ENCODE results near the gene DLST. TPM values are rescaled to one million over a fixed set of nuclear protein-coding genes. Genes with fewer than 3 reads are reported as not detected.

Gene DLST
- polyA plus RNA-seq, 2 of the 4 experiments (the other 2 are of a cell fraction): 102 to 129 TPM

DNA sequence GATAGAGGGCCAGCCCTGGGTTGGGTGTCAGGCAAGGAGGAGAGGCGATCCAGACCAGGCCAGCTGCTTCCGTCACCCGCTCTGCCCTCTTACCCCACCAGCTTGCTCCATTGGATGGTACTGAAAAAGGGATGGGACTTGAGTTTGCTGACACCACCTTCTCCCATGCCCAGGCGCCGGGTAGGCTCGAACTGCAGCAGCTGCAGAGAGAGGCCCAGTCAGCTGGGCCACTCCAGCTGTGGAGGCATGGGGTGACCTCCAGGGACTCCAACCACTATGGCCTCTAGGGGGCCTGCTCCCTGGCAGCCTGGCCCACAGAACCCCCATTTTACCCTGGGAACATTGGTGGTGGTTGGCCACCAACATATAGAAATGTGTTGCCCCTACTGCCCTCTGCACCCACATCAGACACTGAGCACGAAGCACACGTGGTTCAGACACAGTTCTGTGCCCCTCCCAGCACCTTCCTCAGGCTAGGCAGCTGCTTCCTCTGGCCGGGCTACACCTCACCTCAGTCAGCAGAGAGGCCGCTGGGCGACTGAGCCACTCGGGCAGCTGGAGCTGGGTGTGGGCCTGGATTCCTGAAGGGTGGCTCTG, 25.3 kb downstream of the DLST start:
- peak in 1 of 2 experiments; percentile 35; a peak in 3 of 6 replicates for ATAC-seq
- TF ChIP-seq NR3C1 (IDR thresholded peaks at IDR 0.05) (no peak), ZFP36 (IDR thresholded peaks at IDR 0.05; ENCODE audit: borderline replicate concordance, partially characterized antibody) (no peak), EP300 (IDR thresholded peaks at IDR 0.05) (no peak), KDM1A (IDR thresholded peaks at IDR 0.05; ENCODE audit: low read depth) (no peak), PHF8 (IDR thresholded peaks at IDR 0.05; ENCODE audit: borderline replicate concordance, low read depth) (no peak), TFCP2L1 (CRISPR knock-in tag; IDR thresholded peaks at IDR 0.05) (no peak)
- TF ChIP-seq, protein P1, sequence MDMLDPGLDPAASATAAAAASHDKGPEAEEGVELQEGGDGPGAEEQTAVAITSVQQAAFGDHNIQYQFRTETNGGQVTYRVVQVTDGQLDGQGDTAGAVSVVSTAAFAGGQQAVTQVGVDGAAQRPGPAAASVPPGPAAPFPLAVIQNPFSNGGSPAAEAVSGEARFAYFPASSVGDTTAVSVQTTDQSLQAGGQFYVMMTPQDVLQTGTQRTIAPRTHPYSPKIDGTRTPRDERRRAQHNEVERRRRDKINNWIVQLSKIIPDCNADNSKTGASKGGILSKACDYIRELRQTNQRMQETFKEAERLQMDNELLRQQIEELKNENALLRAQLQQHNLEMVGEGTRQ (IDR thresholded peaks at IDR 0.05): no peak
- TF ChIP-seq, protein P2, sequence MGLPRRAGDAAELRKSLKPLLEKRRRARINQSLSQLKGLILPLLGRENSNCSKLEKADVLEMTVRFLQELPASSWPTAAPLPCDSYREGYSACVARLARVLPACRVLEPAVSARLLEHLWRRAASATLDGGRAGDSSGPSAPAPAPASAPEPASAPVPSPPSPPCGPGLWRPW (IDR thresholded peaks at IDR 0.05): no peak
- no peaks in the 10 kb centered on the region for H3K9me3 ChIP-seq
- 96% methylated on average over 12 of the region's 12 CpGs for WGBS (ENCODE audit: missing lambda C conversion rate)
- H3K27ac ChIP-seq: no peak overlapping the region
- FAIRE-seq: no peak
- CTCF ChIA-PET: interaction anchor here (0.5 to 12.5 kb wide), 16 partner anchors 9 to 298 kb away, joined by 3 to 226 read pairs (median 12); partner anchors contain the start of genes DLST, LTBP2, PGF and PROX2
- H3K4me2 ChIP-seq: no peak overlapping the region
- peaks cover 9% of the 10 kb centered on the region; the same call in 2 of the 3 replicates for H3K4me1 ChIP-seq
- no peak for DNase-seq (ENCODE audit: low read depth in 1 of 2, low spot score in 1 of 2)
- POLR2A ChIA-PET: no interaction called here
- no peak overlapping the region for H3K4me3 ChIP-seq

DNA sequence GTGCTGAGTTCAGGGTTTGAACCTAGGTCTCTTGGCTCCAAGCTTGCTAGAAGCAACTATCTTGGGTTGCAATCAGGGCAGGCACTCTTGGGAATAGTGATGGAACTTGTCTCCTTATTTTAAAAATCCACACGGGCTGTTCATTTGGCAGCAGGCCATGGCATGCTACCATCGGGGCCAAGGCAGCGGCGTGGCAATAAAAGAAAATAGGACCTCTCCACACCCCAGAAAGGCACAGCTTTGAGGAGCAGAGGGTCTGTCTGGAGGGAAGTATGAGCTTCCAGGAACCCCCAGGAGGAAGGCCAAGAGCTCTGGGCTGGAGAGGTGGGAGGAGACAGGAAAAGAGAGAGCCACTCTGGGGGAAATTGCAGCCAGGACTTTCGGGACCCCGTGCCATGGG, 26.0 kb downstream of the DLST start:
- POLR2A ChIA-PET: no interaction called here
- no peak for FAIRE-seq

DNA sequence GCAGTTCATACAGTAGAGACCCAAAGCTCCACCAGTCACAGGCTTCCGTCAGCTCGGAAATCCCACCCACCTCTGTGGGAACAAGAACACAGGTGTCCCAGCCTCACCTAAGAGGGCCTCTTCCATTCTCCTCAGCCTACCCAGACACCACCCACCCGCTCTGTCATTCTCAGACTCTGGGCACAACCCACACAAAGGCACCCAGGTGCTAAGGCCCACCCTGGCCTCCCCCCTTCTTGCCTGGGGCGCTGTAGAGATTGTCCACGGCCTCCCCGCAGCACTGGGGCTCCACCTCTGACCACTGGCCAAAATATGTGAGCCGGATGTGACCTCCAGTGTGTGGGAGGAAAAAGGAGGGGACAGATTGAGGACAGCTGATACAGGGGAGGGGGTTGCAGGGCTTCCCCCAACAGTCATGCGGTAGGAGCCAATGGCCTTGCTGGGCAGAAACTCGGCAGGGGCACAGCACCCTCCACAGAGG, 27.2 kb downstream of the DLST start:
- POLR2A ChIA-PET: no interaction called here
- no peak overlapping the region for H3K27ac ChIP-seq

More for the DNA sequence above, 26.0 kb downstream of the DLST start:
- ATAC-seq (no peak), DNase-seq (ENCODE audit: low read depth in 1 of 2, low spot score in 1 of 2) (no peak)
- no peak overlapping the region for H3K4me2 ChIP-seq
- no peaks in the 10 kb centered on the region for H3K9me3 ChIP-seq
- H3K27ac ChIP-seq: no peak overlapping the region
- no peak overlapping the region for H3K4me3 ChIP-seq
- CTCF ChIA-PET: interaction anchor here (0.5 to 12.5 kb wide), 10 partner anchors 9 to 182 kb away, joined by 3 to 226 read pairs (median 8); partner anchors contain the start of gene DLST
- H3K4me1 ChIP-seq: peaks cover 9% of the 10 kb centered on the region; the same call in 2 of the 3 replicates
- no peak for TF ChIP-seq RFX5 (IDR thresholded peaks at IDR 0.05)
- TF ChIP-seq NFE2L2 (conservative IDR thresholded peaks at IDR 0.05; ENCODE audit: low read length): no peak
- no peak for TF ChIP-seq ESRRA (IDR thresholded peaks at IDR 0.05; ENCODE audit: borderline replicate concordance, low read length)
- no peak for TF ChIP-seq HOXA7 (CRISPR knock-in tag; IDR thresholded peaks at IDR 0.05)
- no peak for TF ChIP-seq RAD21 (conservative IDR thresholded peaks at IDR 0.05 in 1 of 2, IDR thresholded peaks at IDR 0.05 in 1 of 2)
- TF ChIP-seq CHD2 (IDR thresholded peaks at IDR 0.05; ENCODE audit: low read length, partially characterized antibody): no peak
- no peak for TF ChIP-seq MAFK (IDR thresholded peaks at IDR 0.05; ENCODE audit: partially characterized antibody)
- TF ChIP-seq, protein P3, sequence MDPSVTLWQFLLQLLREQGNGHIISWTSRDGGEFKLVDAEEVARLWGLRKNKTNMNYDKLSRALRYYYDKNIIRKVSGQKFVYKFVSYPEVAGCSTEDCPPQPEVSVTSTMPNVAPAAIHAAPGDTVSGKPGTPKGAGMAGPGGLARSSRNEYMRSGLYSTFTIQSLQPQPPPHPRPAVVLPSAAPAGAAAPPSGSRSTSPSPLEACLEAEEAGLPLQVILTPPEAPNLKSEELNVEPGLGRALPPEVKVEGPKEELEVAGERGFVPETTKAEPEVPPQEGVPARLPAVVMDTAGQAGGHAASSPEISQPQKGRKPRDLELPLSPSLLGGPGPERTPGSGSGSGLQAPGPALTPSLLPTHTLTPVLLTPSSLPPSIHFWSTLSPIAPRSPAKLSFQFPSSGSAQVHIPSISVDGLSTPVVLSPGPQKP (IDR thresholded peaks at IDR 0.05; ENCODE audit: low read depth, low read length): no peak
- TF ChIP-seq RCOR1 (IDR thresholded peaks at IDR 0.05; ENCODE audit: low read depth, low read length): no peak
- no peak for TF ChIP-seq EHF (CRISPR knock-in tag; IDR thresholded peaks at IDR 0.05)
- TF ChIP-seq NR3C1 (IDR thresholded peaks at IDR 0.05): no peak
- 84% methylated on average over 6 of the region's 6 CpGs for WGBS (ENCODE audit: missing lambda C conversion rate)

More for the DNA sequence above, 27.2 kb downstream of the DLST start:
- Histone ChIP-seq H3K4me1 (peaks cover 9% of the 10 kb centered on the region; the same call in 2 of the 3 replicates), H3K4me3 (no peak overlapping the region), H3K9me3 (no peaks in the 10 kb centered on the region), H3K4me2 (no peak overlapping the region)
- no peak for FAIRE-seq
- TF ChIP-seq ESRRA (IDR thresholded peaks at IDR 0.05; ENCODE audit: borderline replicate concordance, low read length) (no peak), MYC (IDR thresholded peaks at IDR 0.05; ENCODE audit: borderline replicate concordance, low read length) (no peak), CEBPB (IDR thresholded peaks at IDR 0.05) (no peak), FOSB (CRISPR knock-in tag; IDR thresholded peaks at IDR 0.05) (no peak), NFE2L2 (conservative IDR thresholded peaks at IDR 0.05; ENCODE audit: low read length) (no peak), POLR2A (IDR thresholded peaks at IDR 0.05; ENCODE audit: low read length) (no peak)
- TF ChIP-seq, protein P4, sequence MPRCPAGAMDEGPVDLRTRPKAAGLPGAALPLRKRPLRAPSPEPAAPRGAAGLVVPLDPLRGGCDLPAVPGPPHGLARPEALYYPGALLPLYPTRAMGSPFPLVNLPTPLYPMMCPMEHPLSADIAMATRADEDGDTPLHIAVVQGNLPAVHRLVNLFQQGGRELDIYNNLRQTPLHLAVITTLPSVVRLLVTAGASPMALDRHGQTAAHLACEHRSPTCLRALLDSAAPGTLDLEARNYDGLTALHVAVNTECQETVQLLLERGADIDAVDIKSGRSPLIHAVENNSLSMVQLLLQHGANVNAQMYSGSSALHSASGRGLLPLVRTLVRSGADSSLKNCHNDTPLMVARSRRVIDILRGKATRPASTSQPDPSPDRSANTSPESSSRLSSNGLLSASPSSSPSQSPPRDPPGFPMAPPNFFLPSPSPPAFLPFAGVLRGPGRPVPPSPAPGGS (IDR thresholded peaks at IDR 0.05): no peak
- no peak for DNase-seq (ENCODE audit: low read depth in 1 of 2, low spot score in 1 of 2)
- 82% methylated on average over 9 of the region's 9 CpGs for WGBS (ENCODE audit: missing lambda C conversion rate)
- CTCF ChIA-PET: interaction anchor here (1.0 to 12.5 kb wide), 10 partner anchors 8 to 455 kb away, joined by 3 to 226 read pairs (median 4); no protein-coding TSS in a partner anchor
- ATAC-seq: no peak
